Posterior vena cava (tissue), 2 donors: ENCODE data around the gene MAGEC3. TPM values are rescaled to one million over a fixed set of nuclear protein-coding genes. Genes with fewer than 3 reads are reported as not detected.
"Not testable (repeated sequence)": the region's sequence is repeated elsewhere in the genome, so short reads cannot be mapped to it uniquely, and the experiment has no call there.

Experiments used
- DNase-seq: peaks from one replicate; pipeline ENCODE4 v3.0.0-alpha.2; 2020; ENCODE audit warnings: low spot score
- intact Hi-C, 2 donors: fragments of 100-400 bp; cut with DNase I; formaldehyde crosslinking; loops; one replicate each; pipeline versions ENCODE4 v1.14.1 to v1.14.2; 2022 to 2023
- long read RNA-seq, 2 donors: library from polyadenylated mRNA; unstranded; transcript quantifications; one replicate each; pipeline ENCODE4 v2.0.0, GENCODE V29; 2020 to 2021
- total RNA-seq, 2 donors: library from RNA; stranded (reverse); fragmentation: NEBNext Ultra II Directional; extraction: Animal tissue kit (Norgen Biotek cat#: 25700); gene quantifications; one replicate each; pipeline ENCODE4 v1.2.1, GENCODE V29; 2021
- donor health status: DM: yes; HTN: yes; CAD: no.
- donor health status: DM: yes; HTN: yes; CAD: no.

Gene MAGEC3
- total RNA-seq: under 1 TPM; 0.28 to 0.29 TPM
- long read RNA-seq, donor 1: 0 reads
- long read RNA-seq, donor 2: 0 reads

DNA sequence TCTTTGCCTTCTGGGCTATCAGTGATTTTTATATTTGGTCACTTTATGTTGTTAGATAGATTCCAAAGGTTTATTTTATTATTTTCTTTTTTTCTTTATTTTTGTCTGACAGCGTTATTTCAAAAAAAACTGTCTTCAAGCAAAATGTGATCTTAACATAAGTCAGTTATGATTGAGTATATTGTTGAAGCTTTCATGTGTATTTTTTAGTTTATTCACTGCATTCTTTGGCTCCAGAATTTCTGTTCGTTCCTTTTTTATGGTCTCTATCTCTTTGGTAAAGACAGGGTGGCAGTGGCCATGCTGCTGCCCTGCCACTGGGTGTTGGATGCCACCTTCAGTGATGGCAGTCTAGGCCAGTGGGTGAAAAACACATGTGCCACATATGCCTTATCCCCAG lies at the start of gene MAGEC3:
Gene MAGEC3 (plus strand): TSS at position 301 of the 400 bp plus-strand sequence. CDS start 0 bp downstream, at position 301.
- DNase-seq: no peak
- intact Hi-C loops: no loop called here

GRCh38 chrX:141791856-141792255 lies 46.3 kb upstream of the MAGEC3 start:
- DNase-seq: no peak
- intact Hi-C loops: no loop called here

DNA sequence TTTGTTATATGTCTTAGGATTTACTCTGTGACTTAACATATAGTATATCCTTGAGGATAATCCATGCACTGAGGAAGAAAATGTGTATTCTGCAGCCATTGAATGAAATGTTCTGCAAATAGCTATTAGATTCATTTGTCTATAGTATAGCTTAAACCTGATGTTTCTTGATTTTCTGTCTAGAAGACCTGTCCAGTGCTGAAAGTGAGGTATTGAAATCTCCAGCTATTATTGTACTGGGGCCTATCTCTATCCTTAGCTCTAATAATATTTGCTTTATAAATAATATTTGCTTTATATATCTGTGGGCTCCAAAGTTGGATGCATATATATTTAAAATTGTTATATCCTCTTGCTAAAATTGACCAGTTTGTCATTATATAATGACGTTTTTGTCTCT lies 26.7 kb upstream of the MAGEC3 start:
- DNase-seq: no peak
- intact Hi-C loops: no loop called here

- intact Hi-C loops: no loop called here
- DNase-seq: no peak
Measured at GRCh38 chrX:141814213-141814857, 23.8 kb upstream of the MAGEC3 start.

GRCh38 chrX:141815904-141816303 lies 22.2 kb upstream of the MAGEC3 start:
- intact Hi-C loops: no loop called here
- DNase-seq: no peak

DNA sequence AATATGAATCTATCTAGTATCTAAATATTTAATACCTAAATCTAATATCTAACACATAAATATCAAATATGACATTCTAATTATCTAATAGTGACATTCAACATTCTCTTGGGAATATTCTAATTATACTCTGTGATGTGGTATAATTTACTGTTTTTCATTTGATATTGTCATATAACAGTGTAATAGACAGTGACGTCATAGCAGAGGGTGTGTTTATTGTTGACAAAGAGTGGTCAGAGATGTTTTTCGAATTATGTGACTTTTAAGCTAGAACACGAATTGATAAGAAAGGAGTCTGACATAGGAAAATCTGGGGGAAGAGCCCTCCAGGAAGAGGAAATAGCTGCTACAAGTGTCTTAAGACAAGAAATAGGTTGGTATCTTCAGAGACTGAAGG lies 5.9 kb upstream of the MAGEC3 start:
- intact Hi-C loops: no loop called here
- no peak for DNase-seq

GRCh38 chrX:141839856-141840255 lies 1.7 kb downstream of the MAGEC3 start:
- DNase-seq: no peak

DNA sequence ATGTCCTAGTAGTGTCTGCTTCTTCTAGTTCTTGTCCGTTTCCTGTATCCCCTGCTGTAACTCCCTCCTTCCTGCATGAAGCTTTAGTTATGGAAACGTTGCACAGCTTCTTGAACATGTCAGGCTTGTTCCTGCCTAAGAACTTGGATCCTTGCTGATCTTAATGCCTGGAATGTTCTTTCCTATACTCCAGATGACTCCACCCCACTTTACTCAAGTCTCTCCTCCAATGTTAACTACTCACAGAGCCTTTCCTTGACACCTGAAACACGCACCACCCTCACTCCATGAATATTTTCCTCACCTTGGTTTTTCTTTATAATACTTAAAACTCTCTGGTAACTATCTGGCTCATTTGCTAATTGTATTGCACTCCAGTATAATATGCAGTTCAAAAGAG lies 19.4 kb downstream of the MAGEC3 start:
- intact Hi-C loops: no loop called here
- DNase-seq: no peak

More at GRCh38 chrX:141839856-141840255, 1.7 kb downstream of the MAGEC3 start:
- intact Hi-C loops: no loop called here

GRCh38 chrX:141879616-141880015 lies 41.5 kb downstream of the MAGEC3 start:
- intact Hi-C loops: no loop called here
- DNase-seq: no peak

DNA sequence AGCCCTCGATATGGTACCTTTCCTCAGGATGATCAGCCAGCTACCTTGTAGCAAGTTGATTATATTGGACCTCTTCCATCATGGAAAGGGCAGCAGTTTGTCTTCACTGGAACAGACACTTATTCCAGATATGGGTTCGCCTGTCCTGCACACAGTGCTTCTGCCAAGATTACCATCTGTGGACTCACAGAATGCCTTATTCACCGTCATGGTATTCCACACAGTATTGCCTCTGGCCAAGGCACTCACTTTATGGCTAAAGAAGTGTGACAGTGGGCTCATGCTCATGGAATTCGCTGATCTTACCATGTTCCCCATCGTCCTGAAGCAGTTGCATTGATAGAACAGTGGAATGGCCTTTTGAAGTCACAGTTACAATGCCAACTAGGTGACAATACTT lies 50.7 kb downstream of the MAGEC3 start:
- intact Hi-C loops, DNase-seq: not testable (repeated sequence)

- DNase-seq: no peak
- intact Hi-C loops: no loop called here
Measured at GRCh38 chrX:141894733-141895132, 56.6 kb downstream of the MAGEC3 start.

DNA sequence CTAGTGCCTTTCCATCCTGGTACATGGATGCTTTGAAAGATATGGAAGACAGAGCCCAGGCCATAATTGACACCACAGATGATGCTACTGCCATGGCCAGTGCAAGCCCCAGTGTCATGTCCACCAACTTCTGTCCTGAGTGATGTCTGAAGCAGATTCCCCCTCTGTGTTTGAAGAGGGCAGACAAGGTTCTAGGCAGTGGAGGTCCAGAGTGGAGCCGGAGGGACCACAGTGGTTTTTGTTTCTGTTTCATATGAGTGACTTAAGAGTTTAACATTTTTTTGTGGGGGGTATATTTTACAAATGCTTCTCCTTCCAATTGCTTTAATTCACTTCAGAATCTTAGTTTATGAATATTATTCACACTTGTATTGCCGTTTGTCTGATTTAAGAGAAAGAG lies 59.6 kb downstream of the MAGEC3 start:
- DNase-seq: no peak
- intact Hi-C loops: no loop called here

DNA sequence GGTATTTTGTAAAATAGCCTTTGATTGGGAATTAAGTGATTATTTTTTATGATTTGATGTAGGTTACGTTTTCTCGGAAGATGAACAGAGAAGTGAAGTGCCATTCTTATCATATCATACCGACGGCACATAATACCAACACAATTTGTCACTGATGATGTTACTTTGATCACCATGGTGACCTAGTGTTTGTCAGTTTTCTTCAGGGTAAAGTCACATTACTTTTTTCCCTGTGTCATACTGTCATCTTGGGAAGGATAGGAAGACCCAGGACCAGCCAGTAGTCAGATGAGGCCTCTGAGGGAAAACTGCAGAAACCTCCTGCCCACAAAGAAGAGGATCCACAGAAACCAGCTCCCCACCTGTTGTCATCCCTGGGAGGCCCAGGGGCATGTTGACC lies 64.2 kb downstream of the MAGEC3 start:
- DNase-seq: no peak
- intact Hi-C loops: no loop called here

GRCh38 chrX:141903400-141904155 lies 65.5 kb downstream of the MAGEC3 start, which contains the start of gene MAGEC1:
MAGEC1 (plus strand) TSS chrX:141903894; CDS start chrX:141905073, 1,179 bp downstream.
- peak; percentile 78 for DNase-seq
- intact Hi-C loops: no loop called here

GRCh38 chrX:141904262-141904661 lies 66.1 kb downstream of the MAGEC3 start:
- intact Hi-C loops: no loop called here
- DNase-seq: no peak

GRCh38 chrX:141917801-141918200 lies 79.7 kb downstream of the MAGEC3 start:
- no peak for DNase-seq
- intact Hi-C loops: no loop called here

DNA sequence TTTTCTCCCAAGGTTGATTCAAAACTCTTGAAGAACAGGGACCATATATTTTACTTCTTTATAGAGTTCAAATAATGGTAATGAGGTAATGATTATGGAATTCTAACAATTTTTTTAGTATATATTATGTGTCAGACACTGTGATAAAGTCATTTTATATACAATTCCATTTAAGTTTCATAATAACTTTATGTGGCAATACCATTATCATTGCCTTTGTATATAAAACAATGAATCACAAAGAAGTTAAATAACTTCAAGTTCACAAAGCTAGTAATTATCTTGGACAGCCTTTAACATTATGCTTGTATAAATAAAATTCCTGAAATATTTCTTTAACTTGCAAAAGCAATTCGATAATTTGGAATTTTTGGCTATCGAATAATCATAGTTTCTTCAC lies 86.2 kb downstream of the MAGEC3 start:
- DNase-seq: no peak
- intact Hi-C loops: no loop called here

DNA sequence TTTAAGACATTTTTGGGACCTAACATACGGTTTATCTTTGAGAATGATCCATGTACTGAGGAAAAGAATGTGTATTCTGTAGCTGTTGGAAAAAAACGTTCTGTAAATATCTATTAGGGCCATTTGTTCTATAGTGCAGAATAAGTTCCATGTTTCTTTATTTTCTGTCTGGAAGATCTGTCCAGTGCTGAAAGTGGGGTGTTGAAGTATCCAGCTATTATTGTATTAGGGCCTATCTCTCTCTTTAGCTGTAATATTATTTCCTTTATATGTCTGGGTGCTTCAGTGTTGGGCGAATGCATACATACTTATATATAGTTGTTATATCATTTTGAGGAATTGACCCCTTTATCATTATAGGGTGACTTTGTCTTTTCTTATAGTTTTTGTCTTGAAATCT lies 90.3 kb downstream of the MAGEC3 start:
- DNase-seq: no peak
- intact Hi-C loops: no loop called here

DNA sequence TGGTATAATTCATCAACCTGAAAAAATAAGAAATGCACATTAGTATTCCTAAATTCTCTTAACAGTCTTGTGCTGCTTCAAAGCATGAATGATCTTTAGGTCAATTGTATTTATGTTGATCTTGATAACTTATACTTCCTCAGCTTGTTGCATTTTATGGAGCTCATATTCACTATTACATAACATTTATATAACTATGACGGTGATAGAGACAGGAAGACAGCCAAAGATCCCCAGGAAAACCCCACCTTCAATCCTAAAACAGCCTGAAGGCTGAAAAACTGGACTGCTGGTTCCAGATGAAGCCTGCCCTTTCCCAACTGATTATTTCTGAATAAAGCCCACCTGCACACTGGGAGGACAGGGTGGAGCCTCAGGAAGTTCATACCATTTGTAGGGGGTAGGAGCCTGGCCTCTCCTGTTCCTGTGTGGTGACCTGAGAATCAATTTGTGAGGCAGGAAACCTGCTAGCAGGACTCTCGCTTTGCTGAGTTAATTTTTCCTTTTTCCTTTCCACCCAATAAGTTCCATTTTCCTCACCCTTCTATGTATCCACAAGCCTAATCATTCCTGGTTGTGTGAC lies 96.0 kb downstream of the MAGEC3 start:
- DNase-seq: no peak
- intact Hi-C loops: no loop called here

GRCh38 chrX:141935645-141936044 lies 97.5 kb downstream of the MAGEC3 start:
- intact Hi-C loops: no loop called here
- DNase-seq: no peak
